Caco-2 (cell line): Measurements from ENCODE around the gene EPS8L1. TPM values are rescaled to one million over a fixed set of nuclear protein-coding genes. Genes with fewer than 3 reads are reported as not detected.

Experiments used
- BruUV-seq: library from RNA; stranded (reverse); fragments of 400-500 nt; replicated peaks from 2 replicates; lab custom pipeline; 2021; lab: Mats Ljungman, UMichigan
- CTCF ChIA-PET: fragments of 300-600 bp; sonication (Branson Sonifier 250); formaldehyde crosslinking; loops from one replicate; lab custom pipeline; 2022; ENCODE audit warnings: antibody characterized with exemption; lab: Charles Lee
- POLR2A ChIA-PET: fragments of 300-600 bp; sonication (Branson Sonifier 250); formaldehyde crosslinking; loops from one replicate; lab custom pipeline; 2022; ENCODE audit warnings: antibody characterized with exemption; lab: Charles Lee
- DNase-seq, 2 experiments: peaks; one replicate each; pipeline versions ENCODE4 v3.0.0 to v3.0.0-alpha.2; 2020 to 2022
- H3K27me3 ChIP-seq: replicated peaks from 2 replicates; pipeline ENCODE4 v1.6.0; 2011; ENCODE audit warnings: low read length; ENCODE audit not compliant: control insufficient read depth, insufficient read depth
- H3K36me3 ChIP-seq: 2 replicates; pipeline ENCODE4 v1.5.1; 2011; ENCODE audit warnings: low read length; ENCODE audit not compliant: control insufficient read depth, insufficient read depth
- H3K4me1 ChIP-seq: fragments of 250-450 bp; sonication (Bioruptor Pico); 2 replicates; pipeline ENCODE4 v1.5.1; 2020; ENCODE audit warnings: mild to moderate bottlenecking
- H3K4me3 ChIP-seq: 2 replicates; pipeline ENCODE4 v1.5.1; 2011; ENCODE audit warnings: low read depth, mild to moderate bottlenecking, control low read depth, low read length
- H3K9me3 ChIP-seq: fragments of 250-450 bp; sonication (Bioruptor Pico); 2 replicates; pipeline ENCODE4 v1.5.1; 2020; ENCODE audit warnings: mild to moderate bottlenecking, moderate library complexity
- H3K27ac Mint-ChIP-seq: one replicate; pipeline ENCODE4 v1.8.0; 2022; ENCODE audit warnings: mixed read lengths; ENCODE audit not compliant: unreplicated experiment
- H3K27me3 Mint-ChIP-seq: one replicate; pipeline ENCODE4 v1.8.0; 2022; ENCODE audit warnings: mixed read lengths; ENCODE audit not compliant: insufficient read depth, unreplicated experiment
- H3K36me3 Mint-ChIP-seq: one replicate; pipeline ENCODE4 v1.8.0; 2022; ENCODE audit warnings: mild to moderate bottlenecking, mixed read lengths; ENCODE audit not compliant: insufficient read depth, unreplicated experiment
- H3K4me1 Mint-ChIP-seq: one replicate; pipeline ENCODE4 v1.8.0; 2022; ENCODE audit warnings: low read depth, mixed read lengths; ENCODE audit not compliant: unreplicated experiment
- H3K4me3 Mint-ChIP-seq: one replicate; pipeline ENCODE4 v1.8.0; 2022; ENCODE audit warnings: mild to moderate bottlenecking, moderate library complexity, mixed read lengths; ENCODE audit not compliant: unreplicated experiment
- H3K9me3 Mint-ChIP-seq: one replicate; pipeline ENCODE4 v1.8.0; 2022; ENCODE audit warnings: mixed read lengths; ENCODE audit not compliant: unreplicated experiment
- CTCF ChIP-seq, 2 experiments: fragments of 200-600 bp in 1 of 2; IDR thresholded peaks; 1 replicate in 1 of 2; 2 replicates in 1 of 2; pipeline versions ENCODE4 v1.5.1 to v1.8.0; 2011 to 2022; ENCODE audit warnings: antibody characterized with exemption in 1 of 2, control low read depth in 1 of 2, inconsistent platforms in 1 of 2, low read depth in 1 of 2, low read length in 1 of 2, mild to moderate bottlenecking in 1 of 2, moderate library complexity in 1 of 2; ENCODE audit not compliant: insufficient read depth in 1 of 2, severe bottlenecking in 1 of 2, unreplicated experiment in 1 of 2
- intact Hi-C: fragments of 100-400 bp; cut with micrococcal nuclease; formaldehyde crosslinking; loops from one replicate; pipeline ENCODE4 v1.10.0; 2022; ENCODE audit not compliant: unreplicated experiment
- total RNA-seq: library from RNA; stranded (reverse); gene quantifications from 2 replicates; pipeline ENCODE4 v1.2.3, GENCODE V29; 2022

The EPS8L1 gene
- total RNA-seq, 1 experiment from 2014 or later = 135 TPM

DNA sequence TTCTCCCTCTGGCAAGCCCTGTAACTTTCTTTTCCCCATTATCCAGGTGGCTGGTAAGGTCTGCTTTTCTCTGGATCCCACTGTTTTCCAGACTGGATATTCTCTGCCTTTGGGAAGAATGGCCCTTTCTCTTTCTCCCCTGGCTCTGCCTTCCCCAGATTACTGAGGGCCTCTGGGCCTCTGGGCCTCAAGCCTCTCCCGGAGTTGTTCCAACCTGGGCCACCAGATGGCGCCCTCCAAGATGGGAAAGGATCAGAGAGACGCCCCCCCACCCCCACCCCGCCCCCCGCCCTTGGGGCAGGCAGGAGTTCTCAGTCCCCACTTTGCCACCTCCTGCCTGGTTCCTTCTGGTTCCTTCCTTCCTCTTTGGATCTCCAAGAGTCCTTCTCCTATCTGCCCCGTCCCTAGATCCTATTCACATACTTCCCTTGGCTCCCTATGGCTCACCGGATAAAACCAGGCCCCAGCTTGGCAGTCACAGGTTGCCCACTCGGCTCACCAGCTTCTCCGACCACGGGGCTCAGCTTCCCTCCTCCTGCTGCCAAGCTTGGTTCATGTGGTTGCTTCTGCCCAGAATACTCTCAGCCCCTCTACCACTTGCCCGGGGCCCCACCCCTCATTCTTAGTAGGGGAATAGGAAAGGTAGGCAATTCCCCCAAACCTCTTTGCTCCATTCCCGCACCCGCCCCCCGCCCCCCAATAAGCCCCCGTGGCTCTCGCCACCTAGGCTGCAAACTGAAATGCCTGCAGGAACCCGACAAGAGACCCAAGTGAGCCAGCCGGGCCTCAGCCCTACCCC is 13.1 kb downstream of the EPS8L1 start:
- no peaks in the 10 kb centered on the region for H3K27me3 ChIP-seq
- H3K27me3 Mint-ChIP-seq = no peaks in the 10 kb centered on the region
- H3K27ac Mint-ChIP-seq = peak overlapping the region; percentile 79
- DNase-seq = peak; percentile 86 to 92
- no peaks in the 10 kb centered on the region for H3K9me3 Mint-ChIP-seq
- CTCF ChIA-PET = interaction anchor here (0.6 to 1.8 kb wide), 8 partner anchors 11 to 510 kb away, joined by 3 to 16 read pairs (median 4); partner anchors contain the start of genes FIZ1 and RDH13
- H3K36me3 ChIP-seq = peaks cover 3% of the 10 kb centered on the region; the same call in 1 of the 2 replicates
- peaks cover 77% of the 10 kb centered on the region for H3K36me3 Mint-ChIP-seq
- POLR2A ChIA-PET = interaction anchor here (0.6 to 0.8 kb wide), 2 partner anchors 8 to 52 kb away, joined by 3 to 7 read pairs; no protein-coding TSS in a partner anchor
- peaks cover 9% of the 10 kb centered on the region for H3K4me1 Mint-ChIP-seq
- no peaks in the 10 kb centered on the region for H3K9me3 ChIP-seq
- no TSS peak for BruUV-seq
- TF ChIP-seq CTCF (IDR thresholded peaks at IDR 0.05; ENCODE audit: insufficient read depth in 1 of 2, low read depth in 1 of 2, low read length in 1 of 2, severe bottlenecking in 1 of 2, unreplicated experiment in 1 of 2) = peak; percentile 74 to 95
- no peaks in the 10 kb centered on the region for H3K4me1 ChIP-seq
- H3K4me3 Mint-ChIP-seq = peak overlapping the region; percentile 10
- H3K4me3 ChIP-seq = no peak overlapping the region
- intact Hi-C loops = loop anchor here (2.0 kb wide), 1 partner anchor 44 kb away; no protein-coding TSS in a partner anchor

- H3K9me3 Mint-ChIP-seq = no peaks in the 10 kb centered on the region
- BruUV-seq = no TSS peak
- no peaks in the 10 kb centered on the region for H3K9me3 ChIP-seq
- ChIA-PET CTCF (interaction anchor here (0.6 to 1.8 kb wide), 5 partner anchors 43 to 71 kb away, joined by 3 to 16 read pairs (median 4); no protein-coding TSS in a partner anchor), POLR2A (interaction anchor here (0.6 to 0.8 kb wide), 2 partner anchors 9 to 52 kb away, joined by 3 to 7 read pairs; no protein-coding TSS in a partner anchor)
- no peak overlapping the region for H3K4me3 Mint-ChIP-seq
- peaks cover 5% of the 10 kb centered on the region for H3K36me3 ChIP-seq
- TF ChIP-seq CTCF (IDR thresholded peaks at IDR 0.05; ENCODE audit: insufficient read depth in 1 of 2, low read depth in 1 of 2, low read length in 1 of 2, severe bottlenecking in 1 of 2, unreplicated experiment in 1 of 2) = no peak
- DNase-seq = no peak
- H3K4me1 ChIP-seq = no peaks in the 10 kb centered on the region
- intact Hi-C loops = loop anchor here (2.0 kb wide), 1 partner anchor 43 kb away; no protein-coding TSS in a partner anchor
- no peaks in the 10 kb centered on the region for H3K27me3 Mint-ChIP-seq
- H3K4me3 ChIP-seq = no peak overlapping the region
- H3K27ac Mint-ChIP-seq = no peak overlapping the region
- peaks cover 73% of the 10 kb centered on the region for H3K36me3 Mint-ChIP-seq
- peaks cover 9% of the 10 kb centered on the region for H3K4me1 Mint-ChIP-seq
- no peaks in the 10 kb centered on the region for H3K27me3 ChIP-seq
These were observed 13.8 kb downstream of the EPS8L1 start for GRCh38 chr19:55089342-55089944.

- no peak overlapping the region for H3K4me3 ChIP-seq
- Mint-ChIP-seq H3K4me1 (peaks cover 9% of the 10 kb centered on the region), H3K27ac (no peak overlapping the region), H3K4me3 (no peak overlapping the region), H3K27me3 (no peaks in the 10 kb centered on the region), H3K9me3 (no peaks in the 10 kb centered on the region), H3K36me3 (peaks cover 70% of the 10 kb centered on the region)
- CTCF ChIA-PET = interaction anchor here (0.6 kb wide), 1 partner anchor 540 kb away, joined by 3 read pairs; no protein-coding TSS in a partner anchor
- no peak for DNase-seq
- H3K36me3 ChIP-seq = peaks cover 5% of the 10 kb centered on the region
- TF ChIP-seq CTCF (IDR thresholded peaks at IDR 0.05; ENCODE audit: insufficient read depth in 1 of 2, low read depth in 1 of 2, low read length in 1 of 2, severe bottlenecking in 1 of 2, unreplicated experiment in 1 of 2) = no peak
- intact Hi-C loops = no loop called here
- H3K9me3 ChIP-seq = no peaks in the 10 kb centered on the region
- POLR2A ChIA-PET = no interaction called here
- H3K27me3 ChIP-seq = no peaks in the 10 kb centered on the region
- no TSS peak for BruUV-seq
- no peaks in the 10 kb centered on the region for H3K4me1 ChIP-seq
These were observed 14.9 kb downstream of the EPS8L1 start for GRCh38 chr19:55090564-55090963.
